Stimulated activated CD8-positive, alpha-beta memory T cell treated with anti-CD3 and anti-CD28 coated beads, Interleukin-12 subunit alpha, Interleukin-12 subunit beta, amount 100 ng/mL, for 24 hours (primary cell): ENCODE data around the gene KATNAL1.
"Not testable (repeated sequence)": the region's sequence is repeated elsewhere in the genome, so short reads cannot be mapped to it uniquely, and the experiment has no call there.

Experiments used
- DNase-seq: peaks from one replicate; pipeline ENCODE4 v3.0.0-alpha.2; 2020; ENCODE audit errors: extremely low read depth

Gene KATNAL1

GRCh38 chr13:30292325-30292724 lies 15.0 kb downstream of the KATNAL1 start:
- no peak for DNase-seq

GRCh38 chr13:30290812-30291436 lies 16.4 kb downstream of the KATNAL1 start:
- DNase-seq: no peak

- DNase-seq: no peak
These were observed 17.8 kb downstream of the KATNAL1 start for GRCh38 chr13:30289533-30289932.

GRCh38 chr13:30286059-30286458 lies 21.3 kb downstream of the KATNAL1 start:
- DNase-seq: not testable (repeated sequence)

GRCh38 chr13:30276178-30276577 lies 31.2 kb downstream of the KATNAL1 start:
- no peak for DNase-seq

- DNase-seq: no peak
These were observed 33.3 kb downstream of the KATNAL1 start for GRCh38 chr13:30274083-30274482.

- not testable (repeated sequence) for DNase-seq
These were observed 37.3 kb downstream of the KATNAL1 start for GRCh38 chr13:30270035-30270434.

- DNase-seq: no peak
These were observed 38.7 kb downstream of the KATNAL1 start for GRCh38 chr13:30268673-30269072.

- no peak for DNase-seq
These were observed 40.6 kb downstream of the KATNAL1 start for GRCh38 chr13:30266756-30267155.

- DNase-seq: not testable (repeated sequence)
These were observed 48.1 kb downstream of the KATNAL1 start for GRCh38 chr13:30259149-30259733.

- DNase-seq: no peak
These were observed 49.8 kb downstream of the KATNAL1 start for GRCh38 chr13:30257468-30258099.

- no peak for DNase-seq
These were observed 50.5 kb downstream of the KATNAL1 start for GRCh38 chr13:30256713-30257467.

- no peak for DNase-seq
These were observed 51.7 kb downstream of the KATNAL1 start for GRCh38 chr13:30255696-30256095.

- DNase-seq: no peak
These were observed 53.5 kb downstream of the KATNAL1 start for GRCh38 chr13:30253830-30254229.

GRCh38 chr13:30247406-30247805 lies 59.9 kb downstream of the KATNAL1 start:
- DNase-seq: no peak

GRCh38 chr13:30241532-30241931 lies 65.8 kb downstream of the KATNAL1 start:
- DNase-seq: no peak

- no peak for DNase-seq
These were observed 66.7 kb downstream of the KATNAL1 start for GRCh38 chr13:30240608-30241007.

GRCh38 chr13:30235216-30235615 lies 72.1 kb downstream of the KATNAL1 start:
- DNase-seq: no peak

GRCh38 chr13:30234619-30235162 lies 72.7 kb downstream of the KATNAL1 start:
- no peak for DNase-seq

GRCh38 chr13:30224732-30225131 lies 82.6 kb downstream of the KATNAL1 start:
- no peak for DNase-seq

GRCh38 chr13:30222254-30222653 lies 85.1 kb downstream of the KATNAL1 start:
- DNase-seq: no peak

- DNase-seq: no peak
These were observed 91.2 kb downstream of the KATNAL1 start for GRCh38 chr13:30216111-30216510.
